ENCODE results near the gene FGF14.

Gene FGF14

DNA sequence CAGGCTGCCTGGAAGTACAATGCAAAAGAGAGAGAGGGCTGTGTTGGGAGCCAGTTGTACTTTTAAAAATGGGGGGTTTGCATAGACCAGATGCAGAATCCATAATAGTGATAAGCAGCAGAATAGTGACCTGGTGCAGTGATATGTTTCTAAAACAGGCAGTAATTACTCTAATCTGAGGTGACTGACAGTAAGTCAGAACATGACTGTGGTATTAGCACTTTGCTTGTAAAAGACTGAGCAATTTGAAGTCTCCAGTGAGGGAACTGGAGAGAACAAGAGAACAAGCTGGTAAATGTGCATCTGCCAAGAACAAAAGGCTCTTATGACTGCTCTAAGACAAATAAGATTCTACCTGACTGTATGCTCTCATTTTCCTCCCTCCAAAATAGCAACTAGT, 565.9 kb downstream of the FGF14 start:
- no peak for DNase-seq

GRCh38 chr13:101833671-101834070, 568.2 kb downstream of the FGF14 start:
- no peak for DNase-seq

DNA sequence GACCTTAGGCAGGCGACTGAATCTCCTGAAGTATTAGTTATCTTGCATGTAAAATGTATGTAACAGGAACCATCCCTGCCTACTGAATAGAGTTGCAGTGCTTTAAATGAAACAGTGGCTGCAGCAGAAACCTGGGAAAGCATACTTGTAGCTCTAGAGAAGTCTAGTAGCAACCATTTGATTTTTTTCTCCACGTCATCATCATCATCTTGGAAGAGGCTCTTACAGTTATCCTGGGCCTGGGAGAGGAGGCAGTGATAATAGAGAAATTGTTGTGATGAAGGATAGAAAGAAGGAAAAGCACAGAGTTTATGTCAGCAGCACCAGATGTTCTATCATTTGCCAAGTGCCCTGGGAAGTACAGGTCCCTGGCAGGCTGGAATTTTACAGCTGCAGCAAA, 571.8 kb downstream of the FGF14 start:
- no peak for DNase-seq

GRCh38 chr13:101829484-101829883, 572.4 kb downstream of the FGF14 start:
- no peak for DNase-seq

GRCh38 chr13:101828119-101828518, 573.7 kb downstream of the FGF14 start:
- no peak for DNase-seq

- no peak for DNase-seq
Observed at GRCh38 chr13:101817898-101818297, 584.0 kb downstream of the FGF14 start.

DNA sequence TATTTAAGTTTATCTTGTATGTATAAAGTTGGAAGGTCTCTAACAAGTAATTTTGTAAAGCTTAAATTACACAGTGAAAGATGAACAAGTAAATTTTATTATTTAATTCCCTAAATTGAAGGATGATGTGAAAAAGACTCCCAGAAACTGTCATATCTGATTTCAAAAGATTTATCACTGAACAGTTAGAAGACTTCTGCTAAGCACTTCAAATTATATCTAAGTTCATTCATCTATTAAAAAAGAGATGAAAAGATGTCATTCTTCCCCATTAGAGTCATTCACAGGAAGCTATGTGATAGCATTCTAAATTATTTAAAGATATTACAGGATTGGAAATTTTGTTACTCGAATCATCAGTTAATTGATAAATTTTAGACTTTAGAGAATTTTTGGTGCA, 590.0 kb downstream of the FGF14 start:
- DNase-seq, result no peak

DNA sequence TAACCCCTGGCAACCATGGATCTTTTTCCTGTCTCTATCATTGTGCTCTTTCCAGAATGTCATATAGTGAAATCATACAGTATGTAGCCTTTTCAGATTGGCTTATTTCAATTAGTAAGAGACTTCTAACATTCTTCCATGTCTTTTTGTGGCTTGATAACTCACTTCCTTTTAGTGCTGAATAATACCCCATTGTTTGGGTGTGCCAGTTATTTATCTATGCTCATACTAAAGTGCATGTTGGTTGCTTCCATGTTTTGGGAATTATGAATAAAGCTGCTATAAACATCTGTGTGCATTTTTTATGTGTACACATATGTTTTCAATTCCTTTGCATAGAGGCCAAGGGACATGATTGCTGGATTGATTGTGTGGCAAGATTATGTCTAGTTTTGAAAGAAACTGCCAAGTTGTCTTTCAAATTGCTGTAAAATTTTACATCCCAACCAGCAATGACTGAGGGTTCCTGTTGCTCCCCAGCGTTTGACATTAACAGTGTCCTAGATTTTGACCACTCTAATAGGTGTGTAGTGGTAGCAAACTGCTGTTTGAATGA, 590.5 kb downstream of the FGF14 start:
- DNase-seq, result no peak

DNA sequence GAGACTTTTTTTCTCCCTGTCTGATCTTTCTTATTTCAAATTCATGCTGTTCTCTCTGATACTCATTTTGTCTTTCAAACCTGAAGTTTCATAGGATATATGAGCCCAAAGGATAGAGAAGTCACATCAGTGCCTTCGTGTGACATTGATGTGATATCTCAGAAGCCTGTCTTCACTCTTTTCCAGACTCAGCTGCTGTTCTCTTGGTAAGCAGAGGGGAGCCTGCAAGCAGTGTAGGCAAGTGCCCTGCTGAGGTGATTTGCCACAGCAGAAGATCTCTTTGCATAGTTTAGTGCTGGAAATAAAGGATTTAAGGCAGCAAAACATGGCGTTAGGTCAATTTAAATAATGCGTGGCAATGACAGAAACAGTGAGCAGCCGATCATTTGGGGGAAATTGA, 602.7 kb downstream of the FGF14 start:
- no peak for DNase-seq

- DNase-seq, result no peak
Observed at GRCh38 chr13:101798437-101798836, 603.4 kb downstream of the FGF14 start.

GRCh38 chr13:101795460-101795859, 606.4 kb downstream of the FGF14 start:
- DNase-seq, result no peak

DNA sequence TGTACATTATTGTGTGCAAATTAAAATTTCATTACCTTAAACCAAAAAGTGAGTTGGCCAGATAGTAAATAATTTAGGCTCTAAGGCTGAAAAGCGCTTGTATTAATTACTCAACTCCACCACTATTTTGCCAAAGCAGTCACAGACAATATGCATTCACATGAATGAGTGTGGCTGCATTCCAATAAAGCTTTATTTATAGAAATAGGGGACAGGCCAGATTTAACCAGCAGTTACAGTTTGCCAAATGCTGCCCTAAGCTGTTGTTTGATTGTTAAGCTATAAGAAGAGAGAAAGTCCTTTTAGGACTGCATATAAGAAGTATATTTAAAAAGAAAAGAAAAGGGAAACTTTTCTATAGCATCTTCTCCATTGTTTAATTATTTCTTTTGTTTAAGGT, 606.8 kb downstream of the FGF14 start:
- no peak for DNase-seq

DNA sequence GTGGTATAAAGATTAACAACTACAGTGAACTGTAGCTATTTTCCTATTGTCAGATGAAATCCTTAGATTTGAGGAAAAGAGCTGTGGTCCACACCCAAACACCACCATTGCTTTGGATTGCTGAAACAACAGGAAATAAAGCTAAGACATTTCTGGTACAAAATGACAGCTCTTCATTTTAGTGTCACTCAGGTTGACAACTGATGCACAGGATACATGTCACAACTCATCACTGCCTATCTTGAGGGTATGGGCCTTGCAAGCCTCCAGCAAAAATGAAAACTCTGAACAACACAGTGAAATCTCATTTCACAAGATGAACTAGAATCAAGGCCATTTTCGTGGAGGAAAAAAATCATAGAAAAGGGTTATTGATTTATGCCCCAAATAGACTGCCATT, 609.7 kb downstream of the FGF14 start:
- DNase-seq, result no peak

DNA sequence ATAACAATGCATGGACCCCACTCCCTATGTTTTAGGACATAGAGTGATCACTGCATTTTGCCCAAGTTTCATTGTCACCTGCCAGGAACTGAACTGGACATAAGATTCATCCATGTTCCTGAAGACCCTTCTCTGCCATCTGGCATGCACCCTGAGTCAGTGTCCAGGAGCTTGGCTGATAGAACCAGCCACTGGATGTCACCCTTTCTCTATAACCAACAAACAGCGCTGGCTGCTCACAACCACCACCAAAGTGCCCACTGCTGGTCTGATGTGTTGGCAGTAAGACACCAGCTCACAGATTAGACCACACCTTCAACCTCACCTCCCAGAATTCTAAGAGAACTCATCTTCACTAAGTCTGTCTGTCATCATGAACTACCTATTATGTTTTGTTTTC, 616.0 kb downstream of the FGF14 start:
- no peak for DNase-seq

GRCh38 chr13:101784313-101784712, 617.5 kb downstream of the FGF14 start:
- DNase-seq, result no peak

DNA sequence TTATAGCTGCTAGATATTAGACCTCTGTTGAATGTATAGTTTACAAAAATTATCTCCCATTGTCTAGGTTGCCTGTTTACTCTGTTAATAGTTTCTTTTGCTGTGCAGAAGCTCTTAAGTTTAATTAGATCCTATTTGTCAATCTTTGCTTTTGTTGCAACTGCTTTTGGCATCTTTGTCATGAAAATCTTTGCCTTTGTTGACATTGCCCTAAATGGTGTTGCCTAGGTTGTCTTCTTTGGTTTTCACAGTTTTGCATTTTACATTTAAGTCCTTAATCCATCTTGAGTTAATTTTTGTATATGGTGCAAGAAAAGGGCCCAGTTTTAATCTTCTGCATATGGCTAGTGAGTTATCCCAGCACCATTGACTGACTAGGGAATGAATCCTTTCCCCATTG, 618.3 kb downstream of the FGF14 start:
- DNase-seq, result no peak

- DNase-seq, result no peak
Observed at GRCh38 chr13:101780211-101780610, 621.6 kb downstream of the FGF14 start.

GRCh38 chr13:101779147-101779546, 622.7 kb downstream of the FGF14 start:
- DNase-seq, result no peak

- DNase-seq, result no peak
Observed at GRCh38 chr13:101775267-101775666, 626.6 kb downstream of the FGF14 start.

- no peak for DNase-seq
Observed at GRCh38 chr13:101774393-101774792, 627.5 kb downstream of the FGF14 start.

DNA sequence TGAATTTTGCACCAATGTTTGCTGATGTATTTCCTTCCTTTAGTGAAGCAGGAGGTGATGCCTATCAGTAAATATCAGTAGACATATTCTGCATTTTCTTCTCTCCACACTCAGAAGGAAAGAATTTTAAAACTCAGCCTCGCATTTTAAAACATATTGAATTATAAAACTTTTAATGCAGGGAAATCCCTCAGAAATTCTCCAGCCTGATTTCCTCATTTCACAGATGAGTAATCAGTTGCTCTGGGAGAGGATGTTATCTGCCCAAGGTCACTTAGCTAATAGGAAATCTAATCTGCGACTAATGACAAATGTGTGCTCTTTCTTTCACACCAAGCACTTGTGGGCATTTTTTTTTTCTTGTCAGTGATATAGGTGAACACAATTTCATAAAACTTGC, 628.8 kb downstream of the FGF14 start:
- DNase-seq, result no peak

DNA sequence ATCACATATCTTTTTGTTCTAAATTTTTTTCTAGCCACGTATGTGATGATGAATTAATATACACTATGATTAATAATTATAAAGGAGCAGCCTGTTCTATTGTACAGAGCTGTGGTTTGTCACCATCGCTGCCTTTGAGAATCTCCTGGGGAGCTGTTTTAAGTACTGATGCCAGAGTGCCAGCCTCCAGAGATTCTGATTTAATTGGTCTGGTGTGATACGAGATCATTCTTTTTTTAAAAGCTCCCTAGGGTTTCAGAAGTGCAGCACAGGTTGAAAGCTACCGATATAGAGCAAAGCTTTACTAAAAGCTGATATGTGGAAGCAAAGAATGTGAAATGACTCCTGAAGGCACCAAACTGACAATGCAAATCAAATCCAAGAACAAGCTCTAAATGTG, 634.7 kb downstream of the FGF14 start:
- DNase-seq, result no peak

- no peak for DNase-seq
Observed at GRCh38 chr13:101763191-101763590, 638.7 kb downstream of the FGF14 start.

GRCh38 chr13:101757446-101758039, 644.3 kb downstream of the FGF14 start:
- DNase-seq, result no peak

- no peak for DNase-seq
Observed at GRCh38 chr13:101755228-101755887, 646.5 kb downstream of the FGF14 start.

Data from activated CD4-positive, alpha-beta T cell treated with anti-CD3 and anti-CD28 coated beads for 48 hours (primary cell).